MV-4-11 (cell line): Measurements from ENCODE around the gene HMCN1.

ENCODE experiments used
- DNase-seq: peaks from one replicate; lab custom pipeline; 2025; lab: John Stamatoyannopoulos, UW

Gene HMCN1

GRCh38 chr1:185966471-185966870, 232.3 kb downstream of the HMCN1 start:
- DNase-seq, result no peak

GRCh38 chr1:185969028-185969427, 234.8 kb downstream of the HMCN1 start:
- no peak for DNase-seq

GRCh38 chr1:185969524-185969991, 235.4 kb downstream of the HMCN1 start:
- DNase-seq, result no peak

GRCh38 chr1:185971688-185972087, 237.5 kb downstream of the HMCN1 start:
- DNase-seq, result no peak

GRCh38 chr1:185972096-185972850, 238.1 kb downstream of the HMCN1 start:
- DNase-seq, result no peak

GRCh38 chr1:185973645-185974044, 239.5 kb downstream of the HMCN1 start:
- DNase-seq, result no peak

GRCh38 chr1:185974367-185975170, 240.4 kb downstream of the HMCN1 start:
- no peak for DNase-seq

GRCh38 chr1:185980891-185981290, 246.7 kb downstream of the HMCN1 start:
- DNase-seq, result no peak

- no peak for DNase-seq
These were observed 250.1 kb downstream of the HMCN1 start for GRCh38 chr1:185984113-185984836.

GRCh38 chr1:185987611-185988321, 253.6 kb downstream of the HMCN1 start:
- no peak for DNase-seq

GRCh38 chr1:185990565-185990964, 256.4 kb downstream of the HMCN1 start:
- no peak for DNase-seq

- DNase-seq, result no peak
These were observed 257.1 kb downstream of the HMCN1 start for GRCh38 chr1:185991266-185991665.

GRCh38 chr1:185996211-185996610, 262.0 kb downstream of the HMCN1 start:
- no peak for DNase-seq

GRCh38 chr1:185998391-185998790, 264.2 kb downstream of the HMCN1 start:
- DNase-seq, result peak; percentile 6

GRCh38 chr1:186002406-186002805, 268.2 kb downstream of the HMCN1 start:
- DNase-seq, result no peak

- DNase-seq, result no peak
These were observed 275.0 kb downstream of the HMCN1 start for GRCh38 chr1:186009039-186009737.

- DNase-seq, result no peak
These were observed 280.3 kb downstream of the HMCN1 start for GRCh38 chr1:186014370-186015037.

GRCh38 chr1:186016856-186017255, 282.7 kb downstream of the HMCN1 start:
- no peak for DNase-seq

- DNase-seq, result no peak
These were observed 288.0 kb downstream of the HMCN1 start for GRCh38 chr1:186022184-186022583.

- DNase-seq, result no peak
These were observed 292.8 kb downstream of the HMCN1 start for GRCh38 chr1:186026946-186027345.

GRCh38 chr1:186027621-186028020, 293.4 kb downstream of the HMCN1 start:
- no peak for DNase-seq
